ENCODE results near the gene C1orf74.

The C1orf74 gene

GRCh38 chr1:209769171-209769904 is 15.0 kb downstream of the C1orf74 start:
- FAIRE-seq = peak; percentile 99

- FAIRE-seq = no peak
Measured at GRCh38 chr1:209768354-209768774, 16.0 kb downstream of the C1orf74 start.

GRCh38 chr1:209767706-209768105 is 16.7 kb downstream of the C1orf74 start:
- FAIRE-seq = no peak

- FAIRE-seq = no peak
Measured at GRCh38 chr1:209767096-209767495, 17.3 kb downstream of the C1orf74 start.

- no peak for FAIRE-seq
Measured at GRCh38 chr1:209766051-209766450, 18.3 kb downstream of the C1orf74 start.

- FAIRE-seq = no peak
Measured at GRCh38 chr1:209761011-209761635, 23.2 kb downstream of the C1orf74 start.

- no peak for FAIRE-seq
Measured at GRCh38 chr1:209759829-209760359, 24.5 kb downstream of the C1orf74 start.

GRCh38 chr1:209758400-209758799 is 26.0 kb downstream of the C1orf74 start:
- FAIRE-seq = no peak

GRCh38 chr1:209756615-209757445 is 27.5 kb downstream of the C1orf74 start:
- FAIRE-seq = no peak

- no peak for FAIRE-seq
Measured at GRCh38 chr1:209755926-209756614, 28.3 kb downstream of the C1orf74 start, which contains the start of gene TRAF3IP3. Gene TRAF3IP3 (plus strand): TSS chr1:209756053. CDS start chr1:209760040, 3,987 bp downstream.

GRCh38 chr1:209755256-209755655 is 29.1 kb downstream of the C1orf74 start:
- no peak for FAIRE-seq

- no peak for FAIRE-seq
Measured at GRCh38 chr1:209752890-209753289, 31.5 kb downstream of the C1orf74 start.

GRCh38 chr1:209751627-209752231 is 32.6 kb downstream of the C1orf74 start:
- FAIRE-seq = no peak

- peak; percentile 95 for FAIRE-seq
Measured at GRCh38 chr1:209749670-209750323, 34.6 kb downstream of the C1orf74 start.

GRCh38 chr1:209749205-209749604 is 35.2 kb downstream of the C1orf74 start:
- FAIRE-seq = no peak

- FAIRE-seq = no peak
Measured at GRCh38 chr1:209748620-209749019, 35.7 kb downstream of the C1orf74 start.

GRCh38 chr1:209747580-209748262 is 36.6 kb downstream of the C1orf74 start:
- peak; percentile 97 for FAIRE-seq

- peak; percentile 99 for FAIRE-seq
Measured at GRCh38 chr1:209746451-209747165, 37.8 kb downstream of the C1orf74 start.

- peak; percentile 98 for FAIRE-seq
Measured at GRCh38 chr1:209743145-209743482, 41.2 kb downstream of the C1orf74 start.

- peak; percentile 97 for FAIRE-seq
Measured at GRCh38 chr1:209742409-209743144, 41.8 kb downstream of the C1orf74 start.

Measured in A204.1 (cell line).